Nephron progenitor cell (in vitro differentiated cells): ENCODE data around the gene MT1F.
"Not testable (repeated sequence)": the region's sequence is repeated elsewhere in the genome, so short reads cannot be mapped to it uniquely, and the experiment has no call there.

Experiments used
- DNase-seq: peaks from one replicate; pipeline ENCODE4 v3.0.0; 2021
- H3K27ac Mint-ChIP-seq: 2 replicates; pipeline ENCODE4 v1.8.0; 2021; ENCODE audit warnings: mild to moderate bottlenecking, moderate library complexity, mixed read lengths
- H3K27me3 Mint-ChIP-seq: 2 replicates; pipeline ENCODE4 v1.8.0; 2021; ENCODE audit warnings: mild to moderate bottlenecking, low read depth, mixed read lengths; ENCODE audit not compliant: poor library complexity
- H3K36me3 Mint-ChIP-seq: 2 replicates; pipeline ENCODE4 v1.8.0; 2021; ENCODE audit warnings: low read depth, mixed read lengths
- H3K4me1 Mint-ChIP-seq: 2 replicates; pipeline ENCODE4 v1.8.0; 2021; ENCODE audit warnings: mixed read lengths
- H3K4me3 Mint-ChIP-seq: 2 replicates; pipeline ENCODE4 v1.8.0; 2021; ENCODE audit warnings: mild to moderate bottlenecking, moderate library complexity, mixed read lengths
- H3K9me3 Mint-ChIP-seq: 2 replicates; pipeline ENCODE4 v1.8.0; 2021; ENCODE audit warnings: mild to moderate bottlenecking, moderate library complexity, mixed read lengths
- CTCF ChIP-seq: fragments of 200-600 bp; sonication (generic); IDR thresholded peaks from 2 replicates; pipeline ENCODE4 v1.5.0; 2021; ENCODE audit warnings: antibody characterized with exemption

MT1F gene

GRCh38 chr16:56658327-56658875, 642 bp downstream of the MT1F start:
- H3K4me3 Mint-ChIP-seq = peak overlapping the region; percentile 84
- DNase-seq = no peak
- H3K9me3 Mint-ChIP-seq = no peaks in the 10 kb centered on the region
- H3K36me3 Mint-ChIP-seq = no peaks in the 10 kb centered on the region
- H3K27me3 Mint-ChIP-seq = peaks cover 100% of the 10 kb centered on the region
- no peak for TF ChIP-seq CTCF
- peaks cover 20% of the 10 kb centered on the region for H3K4me1 Mint-ChIP-seq
- H3K27ac Mint-ChIP-seq = no peak overlapping the region

GRCh38 chr16:56662357-56663354, 4.9 kb downstream of the MT1F start:
- H3K27ac Mint-ChIP-seq = no peak overlapping the region
- no peaks in the 10 kb centered on the region for H3K36me3 Mint-ChIP-seq
- peak; percentile 16 for DNase-seq
- no peak for TF ChIP-seq CTCF
- peak overlapping the region; percentile 65 for H3K4me3 Mint-ChIP-seq
- peaks cover 100% of the 10 kb centered on the region for H3K27me3 Mint-ChIP-seq
- peaks cover 18% of the 10 kb centered on the region for H3K4me1 Mint-ChIP-seq
- H3K9me3 Mint-ChIP-seq = no peaks in the 10 kb centered on the region

- Mint-ChIP-seq H3K36me3 (no peaks in the 10 kb centered on the region), H3K9me3 (no peaks in the 10 kb centered on the region), H3K27ac (no peak overlapping the region), H3K27me3 (peaks cover 100% of the 10 kb centered on the region), H3K4me3 (no peak overlapping the region), H3K4me1 (peaks cover 20% of the 10 kb centered on the region)
- TF ChIP-seq CTCF = no peak
- no peak for DNase-seq
These were observed 6.7 kb downstream of the MT1F start for GRCh38 chr16:56664506-56664905.

- not testable (repeated sequence) for H3K36me3 Mint-ChIP-seq, DNase-seq, H3K4me3 Mint-ChIP-seq, H3K27ac Mint-ChIP-seq, H3K9me3 Mint-ChIP-seq
- Mint-ChIP-seq H3K4me1 (peaks cover 20% of the 10 kb centered on the region), H3K27me3 (peaks cover 100% of the 10 kb centered on the region)
These were observed 7.8 kb downstream of the MT1F start for GRCh38 chr16:56665286-56666261.

- Mint-ChIP-seq H3K27ac (no peak within 1 kb of the TSS), H3K4me3 (no peak within 1 kb of the TSS), H3K36me3 (no peaks in the 10 kb centered on the region), H3K9me3 (no peaks in the 10 kb centered on the region), H3K4me1 (peaks cover 13% of the 10 kb centered on the region), H3K27me3 (peaks cover 100% of the 10 kb centered on the region)
- no peak for TF ChIP-seq CTCF
- peak; percentile 40 for DNase-seq
These were observed 10.1 kb downstream of the MT1F start, which contains the start of gene MT1G for GRCh38 chr16:56667581-56668571. MT1G (minus strand) TSS chr16:56668065; CDS start chr16:56667993, 72 bp downstream.
